22Rv1 (cell line): ENCODE results near the gene OR4D1.

Experiments used
- H3K27ac ChIP-seq: fragments of 450-650 bp; 2 replicates; pipeline ENCODE4 v1.5.1; 2017
- ZFX ChIP-seq: fragments of 450-650 bp; IDR thresholded peaks from 2 replicates; pipeline ENCODE4 v1.6.1; 2017; ENCODE audit warnings: antibody characterized with exemption, borderline replicate concordance
- TF ChIP-seq, protein P1 (sequence below): fragments of 450-650 bp; IDR thresholded peaks from 2 replicates; pipeline ENCODE4 v1.5.1; 2017; ENCODE audit warnings: mild to moderate bottlenecking

The OR4D1 gene

DNA sequence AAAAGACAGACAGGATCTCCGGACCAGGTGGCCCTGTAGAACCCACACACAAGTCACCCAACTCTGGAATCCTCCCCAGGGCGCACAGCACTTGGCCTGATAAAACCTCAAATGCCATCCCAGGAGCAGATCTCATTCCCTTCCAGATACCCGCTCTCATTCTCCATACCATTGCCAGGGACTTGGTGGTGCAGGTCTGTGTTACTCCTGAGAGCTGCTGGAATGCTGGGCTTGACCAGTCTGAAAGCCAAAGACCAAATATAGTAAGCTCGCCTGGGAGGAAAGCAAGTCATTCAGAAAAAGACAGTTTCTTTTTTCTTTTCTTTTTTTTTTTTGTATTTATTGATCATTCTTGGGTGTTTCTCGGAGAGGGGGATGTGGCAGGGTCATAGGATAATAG is 60.2 kb downstream of the OR4D1 start:
- TF ChIP-seq, protein P1, sequence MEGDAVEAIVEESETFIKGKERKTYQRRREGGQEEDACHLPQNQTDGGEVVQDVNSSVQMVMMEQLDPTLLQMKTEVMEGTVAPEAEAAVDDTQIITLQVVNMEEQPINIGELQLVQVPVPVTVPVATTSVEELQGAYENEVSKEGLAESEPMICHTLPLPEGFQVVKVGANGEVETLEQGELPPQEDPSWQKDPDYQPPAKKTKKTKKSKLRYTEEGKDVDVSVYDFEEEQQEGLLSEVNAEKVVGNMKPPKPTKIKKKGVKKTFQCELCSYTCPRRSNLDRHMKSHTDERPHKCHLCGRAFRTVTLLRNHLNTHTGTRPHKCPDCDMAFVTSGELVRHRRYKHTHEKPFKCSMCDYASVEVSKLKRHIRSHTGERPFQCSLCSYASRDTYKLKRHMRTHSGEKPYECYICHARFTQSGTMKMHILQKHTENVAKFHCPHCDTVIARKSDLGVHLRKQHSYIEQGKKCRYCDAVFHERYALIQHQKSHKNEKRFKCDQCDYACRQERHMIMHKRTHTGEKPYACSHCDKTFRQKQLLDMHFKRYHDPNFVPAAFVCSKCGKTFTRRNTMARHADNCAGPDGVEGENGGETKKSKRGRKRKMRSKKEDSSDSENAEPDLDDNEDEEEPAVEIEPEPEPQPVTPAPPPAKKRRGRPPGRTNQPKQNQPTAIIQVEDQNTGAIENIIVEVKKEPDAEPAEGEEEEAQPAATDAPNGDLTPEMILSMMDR, result no peak
- TF ChIP-seq ZFX, result no peak
- H3K27ac ChIP-seq, result no peak overlapping the region
